Amniotic epithelial cell (primary cell): ENCODE data around the gene ACSS3.
"Not testable (repeated sequence)": the region's sequence is repeated elsewhere in the genome, so short reads cannot be mapped to it uniquely, and the experiment has no call there.

Experiments
- DNase-seq: peaks from one replicate; pipeline ENCODE4 v3.0.0-alpha.2; 2010; ENCODE audit warnings: low read depth

ACSS3 gene, protein sequence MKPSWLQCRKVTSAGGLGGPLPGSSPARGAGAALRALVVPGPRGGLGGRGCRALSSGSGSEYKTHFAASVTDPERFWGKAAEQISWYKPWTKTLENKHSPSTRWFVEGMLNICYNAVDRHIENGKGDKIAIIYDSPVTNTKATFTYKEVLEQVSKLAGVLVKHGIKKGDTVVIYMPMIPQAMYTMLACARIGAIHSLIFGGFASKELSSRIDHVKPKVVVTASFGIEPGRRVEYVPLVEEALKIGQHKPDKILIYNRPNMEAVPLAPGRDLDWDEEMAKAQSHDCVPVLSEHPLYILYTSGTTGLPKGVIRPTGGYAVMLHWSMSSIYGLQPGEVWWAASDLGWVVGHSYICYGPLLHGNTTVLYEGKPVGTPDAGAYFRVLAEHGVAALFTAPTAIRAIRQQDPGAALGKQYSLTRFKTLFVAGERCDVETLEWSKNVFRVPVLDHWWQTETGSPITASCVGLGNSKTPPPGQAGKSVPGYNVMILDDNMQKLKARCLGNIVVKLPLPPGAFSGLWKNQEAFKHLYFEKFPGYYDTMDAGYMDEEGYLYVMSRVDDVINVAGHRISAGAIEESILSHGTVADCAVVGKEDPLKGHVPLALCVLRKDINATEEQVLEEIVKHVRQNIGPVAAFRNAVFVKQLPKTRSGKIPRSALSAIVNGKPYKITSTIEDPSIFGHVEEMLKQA

GRCh38 chr12:81077686-81078441, at the start of gene ACSS3:
Gene ACSS3, plus strand, starts transcription at chr12:81078079. Its CDS starts 42 bp downstream, at chr12:81078121.
- DNase-seq: peak; percentile 40

DNA sequence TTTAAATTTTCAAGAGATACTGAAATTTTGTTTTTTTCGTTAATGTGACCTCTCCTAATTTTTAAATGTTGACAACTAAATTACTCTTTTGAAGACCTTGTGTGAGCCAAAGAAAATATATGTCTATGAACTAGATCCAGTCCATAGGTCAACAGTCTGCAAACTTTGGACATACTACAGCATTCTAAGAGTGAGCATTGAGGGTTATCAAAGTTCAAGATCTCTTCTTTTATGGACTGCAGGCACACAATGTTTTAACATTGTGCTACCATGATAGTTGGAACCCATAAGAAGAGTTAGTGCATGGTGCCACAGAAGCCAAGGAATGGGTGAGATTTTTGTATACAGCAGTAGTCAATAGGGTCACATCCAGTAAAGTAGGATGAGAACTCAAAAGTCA, 43.0 kb upstream of the ACSS3 start:
- no peak for DNase-seq

GRCh38 chr12:81039231-81039630, 38.6 kb upstream of the ACSS3 start:
- DNase-seq: peak; percentile 1

DNA sequence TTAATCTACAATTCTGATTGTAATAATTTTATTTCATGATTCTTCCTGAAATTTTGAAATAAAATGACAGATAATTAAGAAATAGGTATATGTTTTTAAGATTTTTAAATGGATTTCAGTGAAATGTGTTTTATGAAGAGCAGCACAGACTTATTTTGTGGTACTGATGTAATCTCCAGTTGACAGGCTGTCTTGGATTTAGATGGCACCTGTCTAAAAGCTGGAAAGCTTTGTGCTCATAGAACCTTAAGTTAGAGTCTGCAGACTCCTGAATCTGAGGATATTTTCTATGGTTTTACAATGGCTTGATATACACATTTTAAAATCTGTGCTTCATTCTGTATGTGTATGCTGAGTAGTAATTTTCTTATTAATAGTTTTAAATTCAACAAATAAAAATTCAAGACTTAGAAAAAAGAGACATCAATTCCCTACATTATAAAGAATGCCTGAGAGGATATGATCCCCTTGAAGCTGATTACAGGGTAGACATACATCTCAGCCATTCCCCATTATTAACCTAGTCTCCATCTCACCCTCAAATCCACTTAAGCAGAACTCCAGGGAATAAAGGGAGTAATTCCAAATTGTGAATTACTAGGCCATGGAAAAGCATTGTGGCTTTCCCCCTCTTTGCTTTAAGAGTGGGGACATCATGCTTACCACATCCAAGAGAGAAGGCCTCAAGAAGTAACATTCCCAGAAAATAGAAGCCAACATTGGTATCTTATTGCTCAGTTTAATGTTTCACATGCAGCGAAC, 33.7 kb upstream of the ACSS3 start:
- DNase-seq: no peak

- DNase-seq: not testable (repeated sequence)
Measured at GRCh38 chr12:81064971-81065370, 12.9 kb upstream of the ACSS3 start.

- DNase-seq: peak; percentile 46
Measured at GRCh38 chr12:81070846-81071245, 7.0 kb upstream of the ACSS3 start.

DNA sequence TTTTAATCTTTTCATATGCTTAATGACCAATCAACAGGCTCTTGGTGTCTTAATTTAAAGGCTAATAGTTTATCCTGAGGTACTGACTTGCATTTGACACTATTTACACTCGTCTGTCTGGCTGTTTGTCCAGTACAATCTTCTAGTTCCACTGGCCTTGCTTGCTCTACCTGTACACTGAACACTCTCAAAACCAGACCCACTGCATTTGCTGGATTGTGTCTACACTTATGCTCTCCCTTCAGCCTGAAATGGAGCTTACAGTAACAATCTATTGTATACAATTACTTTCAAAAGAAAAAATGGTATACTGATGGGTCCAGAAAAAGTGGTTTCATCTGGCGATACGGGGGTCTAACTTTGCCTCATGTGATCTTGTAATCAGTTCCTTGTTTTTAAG, 2.3 kb upstream of the ACSS3 start:
- no peak for DNase-seq

DNA sequence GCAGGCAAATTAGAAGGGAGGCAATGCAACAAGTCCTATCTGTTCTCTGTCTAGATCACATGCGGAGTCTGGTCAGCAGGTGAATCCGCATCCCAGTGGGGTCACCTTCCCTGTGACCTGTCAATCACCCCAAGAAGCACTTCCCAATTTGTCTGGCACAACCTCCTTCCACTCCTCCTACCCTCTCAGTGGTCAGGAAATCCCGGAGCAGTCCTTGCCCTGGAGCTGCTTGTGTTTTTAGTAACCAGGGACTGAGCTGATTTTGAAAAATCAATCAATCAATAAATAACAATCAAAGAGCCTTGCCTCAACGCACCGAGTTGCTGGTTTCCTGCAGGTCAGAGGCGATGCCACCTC, 572 bp upstream of the ACSS3 start:
- DNase-seq: no peak

DNA sequence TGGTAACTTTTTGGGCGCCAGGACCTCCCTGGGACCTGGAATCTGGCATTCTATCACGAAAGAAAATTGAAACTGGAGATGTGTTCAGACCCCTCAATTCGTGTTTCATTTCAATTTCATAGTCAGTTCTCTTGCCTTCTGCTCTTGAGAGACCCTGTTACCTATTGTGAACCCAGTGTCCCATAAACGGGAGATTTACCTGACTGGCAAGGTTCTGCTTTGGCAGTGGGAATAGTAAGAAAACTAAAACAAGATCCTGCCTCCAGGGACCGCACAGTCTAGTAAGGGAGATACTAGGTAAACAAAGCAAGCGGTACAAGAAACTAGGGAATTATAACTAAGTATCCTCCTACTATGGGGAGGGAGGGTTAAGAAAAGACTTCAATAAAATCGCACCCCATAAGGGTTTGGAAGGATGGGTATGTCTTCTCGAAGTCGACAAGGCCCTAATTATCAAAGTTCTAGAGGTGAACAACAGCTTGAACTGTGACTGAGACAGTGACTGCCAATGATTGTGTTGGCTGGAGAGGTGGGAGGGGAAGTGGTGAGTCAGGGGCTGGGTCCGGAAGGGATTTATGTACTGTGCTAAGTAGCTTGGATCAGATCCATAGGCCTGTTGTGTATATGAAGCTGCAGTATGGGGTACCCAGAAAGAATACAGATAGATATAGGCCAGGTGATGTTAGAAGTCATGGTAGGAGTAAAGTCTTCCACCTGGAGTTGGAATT, 754 bp downstream of the ACSS3 start:
- DNase-seq: peak; percentile 75

DNA sequence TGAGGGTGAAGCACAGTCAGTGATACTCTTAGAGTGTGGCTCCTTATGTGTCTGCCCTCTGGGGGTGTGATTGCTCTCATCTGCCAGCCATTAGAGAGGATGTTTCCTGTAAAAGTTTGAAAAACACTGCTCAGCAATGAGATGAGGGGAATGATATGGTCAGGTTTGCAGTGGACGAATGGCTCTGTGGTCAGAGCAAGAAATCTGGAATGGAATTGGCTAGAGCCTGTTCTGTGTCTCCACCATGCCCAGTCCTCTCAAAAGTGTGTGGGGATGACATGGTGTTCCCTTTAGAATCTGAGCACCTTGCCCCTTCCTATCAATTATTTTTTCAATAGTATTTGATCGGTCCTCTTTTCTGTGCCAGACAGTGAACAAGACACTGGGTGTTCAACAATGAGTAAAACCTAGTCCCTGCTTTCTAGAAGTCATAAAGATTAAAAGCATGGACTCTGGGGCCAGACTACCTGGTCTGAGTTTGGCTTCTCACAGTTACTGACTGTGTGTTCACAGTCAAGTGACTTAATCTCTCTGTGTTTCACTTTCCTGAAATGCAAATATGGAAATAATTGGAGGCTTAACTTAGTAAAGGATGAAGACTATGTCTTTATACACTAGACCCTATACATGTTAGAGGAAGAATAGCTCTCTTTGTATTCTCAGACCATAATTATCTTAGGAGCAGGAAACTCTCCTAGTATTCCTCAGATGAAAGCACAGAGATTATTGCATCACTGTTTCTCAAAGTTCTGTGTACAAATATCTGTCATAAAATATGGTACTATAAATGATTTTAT, 1.6 kb downstream of the ACSS3 start:
- DNase-seq: no peak

DNA sequence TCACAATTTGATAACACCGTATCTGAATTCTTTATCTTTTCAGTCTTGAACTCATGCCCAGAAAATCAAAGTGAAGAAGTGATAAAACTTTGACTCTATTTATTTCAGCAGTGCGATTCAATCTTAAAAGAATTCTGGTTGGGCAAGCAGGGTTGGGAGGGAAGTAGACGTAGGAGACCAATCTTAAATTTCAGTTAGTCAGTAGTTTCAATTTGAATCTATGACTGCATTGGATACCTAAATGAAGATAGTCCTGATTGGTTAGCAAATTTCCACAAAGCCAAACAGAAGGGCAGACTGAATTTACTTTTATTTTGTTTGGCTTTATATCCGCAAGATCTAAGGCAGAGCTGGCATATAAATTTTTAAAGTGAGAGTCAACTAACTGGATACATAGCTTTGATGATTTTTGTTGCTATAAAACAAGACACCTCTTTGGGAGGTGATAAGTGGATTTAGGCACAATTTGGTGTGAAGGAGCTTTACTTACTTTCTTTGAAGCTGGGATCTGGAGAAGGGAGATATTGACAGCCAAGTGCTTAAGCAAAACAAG, 2.6 kb downstream of the ACSS3 start:
- DNase-seq: peak; percentile 54

DNA sequence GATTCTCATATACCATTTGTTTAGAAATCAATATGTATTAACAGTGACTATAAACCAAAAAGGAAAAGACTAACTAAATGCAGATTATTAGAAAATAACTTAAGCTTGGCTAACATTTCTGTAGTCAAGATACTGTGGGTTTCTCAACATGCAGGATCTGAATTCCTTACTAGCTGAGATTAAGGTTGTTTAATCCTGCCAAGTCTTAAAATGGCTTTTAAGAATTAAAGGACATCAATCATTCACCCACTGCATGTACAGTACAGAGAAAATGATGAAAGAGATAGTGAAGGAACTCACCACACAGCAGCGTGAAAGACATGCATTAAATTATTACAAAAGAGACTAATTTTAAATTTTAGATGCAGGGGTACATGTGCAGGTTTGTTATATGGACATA, 3.8 kb downstream of the ACSS3 start:
- peak; percentile 85 for DNase-seq

GRCh38 chr12:81083018-81083417, 5.1 kb downstream of the ACSS3 start:
- DNase-seq: no peak

DNA sequence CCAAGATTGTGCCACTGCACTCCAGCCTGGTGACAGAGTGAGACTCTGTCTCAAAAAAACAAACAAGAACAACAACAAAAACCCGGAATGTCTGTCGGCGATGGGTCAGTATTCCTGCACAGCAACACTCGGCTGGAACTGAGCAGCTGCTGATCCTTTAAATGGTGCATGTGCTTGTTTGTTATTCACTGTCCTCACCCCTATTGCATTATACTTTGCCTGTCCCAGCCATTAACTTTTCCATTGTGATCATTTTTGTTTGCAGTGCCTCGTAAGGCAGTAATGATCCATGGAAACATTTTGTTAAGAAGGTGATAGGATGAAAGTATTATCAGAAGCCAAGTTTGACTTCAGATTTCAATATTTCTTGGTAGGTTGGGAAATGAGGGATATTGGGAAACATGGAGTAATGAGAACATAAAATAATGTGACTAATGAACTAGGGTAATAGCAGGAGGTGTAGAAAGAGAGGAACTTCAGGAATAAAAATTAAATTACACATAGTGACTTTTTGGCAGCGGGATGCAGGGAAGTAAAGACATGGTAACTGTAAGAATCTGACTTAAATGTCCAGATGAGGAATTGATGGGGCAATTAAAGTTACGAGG, 6.1 kb downstream of the ACSS3 start:
- DNase-seq: peak; percentile 70

DNA sequence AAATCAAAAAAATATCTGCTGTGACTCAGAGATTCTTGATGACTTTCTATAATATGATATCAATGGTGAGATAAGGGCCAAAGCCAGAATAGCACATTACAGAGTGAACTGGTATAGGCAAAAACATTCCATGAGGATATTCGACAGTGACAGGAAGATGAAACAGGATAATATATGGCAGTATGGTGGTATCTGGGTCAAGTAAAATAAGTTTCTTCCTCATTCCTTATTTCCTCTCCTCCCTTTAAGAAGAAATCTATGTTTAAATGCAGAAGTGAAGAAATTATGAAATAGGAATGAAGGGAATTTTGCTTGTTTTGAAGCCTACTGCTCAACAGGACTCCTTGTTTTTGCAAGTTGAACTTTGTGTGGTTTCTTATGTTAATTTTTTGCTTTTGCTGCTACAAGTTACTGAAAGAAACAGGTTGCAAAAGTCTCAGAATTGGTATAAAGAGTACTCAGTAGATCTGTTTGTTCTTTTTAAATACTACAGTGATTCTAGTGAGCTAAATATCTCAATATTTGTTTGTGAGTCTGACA, 7.0 kb downstream of the ACSS3 start:
- DNase-seq: peak; percentile 87

DNA sequence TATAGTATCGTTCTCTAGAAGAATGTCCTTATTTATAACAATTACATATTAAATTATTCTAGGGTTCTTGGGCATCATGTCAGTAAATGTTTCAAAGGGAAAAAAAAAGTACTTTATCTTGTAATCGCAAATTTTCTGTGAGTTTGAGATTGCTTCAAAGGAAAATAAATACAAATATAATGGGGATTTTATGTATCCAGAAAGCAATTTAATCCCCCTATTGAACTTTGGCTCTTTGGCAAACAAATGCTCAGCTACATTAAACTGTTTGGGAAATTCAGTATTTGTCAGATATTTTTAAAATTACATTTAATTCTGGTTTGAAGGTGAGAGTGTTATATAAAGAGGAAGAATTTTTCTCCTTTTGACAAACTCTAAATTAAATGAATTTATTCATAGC, 8.0 kb downstream of the ACSS3 start:
- DNase-seq: no peak

DNA sequence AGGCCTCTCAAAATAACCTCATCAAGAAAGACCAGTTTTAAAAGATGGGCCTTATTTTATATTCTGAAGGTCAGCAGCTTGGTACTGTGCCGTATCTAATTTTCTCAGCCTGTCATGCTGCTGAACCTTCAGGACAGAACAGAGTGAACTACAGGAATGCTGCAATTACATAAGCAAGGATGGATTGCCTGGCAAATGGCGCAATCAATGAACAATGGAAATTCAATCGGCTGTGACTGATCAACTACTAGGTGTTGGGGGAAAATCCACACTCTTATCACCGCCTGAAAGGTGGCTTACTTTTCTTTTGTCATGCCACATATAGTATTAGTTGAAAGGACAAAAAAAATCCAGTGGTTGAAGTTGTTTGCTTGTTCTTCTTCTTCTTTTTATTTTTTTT, 8.5 kb downstream of the ACSS3 start:
- no peak for DNase-seq

- DNase-seq: no peak
Measured at GRCh38 chr12:81088221-81088620, 10.3 kb downstream of the ACSS3 start.

GRCh38 chr12:81089412-81089811, 11.5 kb downstream of the ACSS3 start:
- DNase-seq: no peak

GRCh38 chr12:81092053-81092452, 14.2 kb downstream of the ACSS3 start:
- DNase-seq: no peak
